HG02763 (cell line): ENCODE measurements around the gene SIAH1.
"Not testable (repeated sequence)": the region's sequence is repeated elsewhere in the genome, so short reads cannot be mapped to it uniquely, and the experiment has no call there.

Experiments used
- ATAC-seq: cut with Tn5 transposase; IDR thresholded peaks from one replicate; pipeline ENCODE4 v1.9.1; 2021; ENCODE audit warnings: mild to moderate bottlenecking, moderate library complexity; ENCODE audit not compliant: unreplicated experiment

The SIAH1 gene

DNA sequence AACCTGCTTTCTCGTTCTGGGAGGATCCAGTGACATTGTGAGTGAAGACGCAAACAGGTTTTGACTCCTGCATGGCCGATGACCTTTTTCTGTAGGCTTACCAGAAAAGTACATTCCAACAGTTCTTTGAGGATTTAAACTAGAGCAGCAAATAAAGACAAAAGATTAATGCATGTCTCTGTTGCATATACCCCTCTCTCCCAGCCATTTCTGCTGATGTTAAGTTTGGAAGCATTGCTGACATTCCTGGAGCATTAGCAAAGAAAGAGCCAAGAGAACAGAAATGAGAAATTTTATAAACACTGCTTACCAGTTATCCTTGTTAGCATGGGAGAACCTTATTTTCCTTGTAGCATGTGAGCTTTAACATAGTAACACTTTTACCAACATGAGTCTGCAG lies 49.3 kb downstream of the SIAH1 start:
- no peak for ATAC-seq

DNA sequence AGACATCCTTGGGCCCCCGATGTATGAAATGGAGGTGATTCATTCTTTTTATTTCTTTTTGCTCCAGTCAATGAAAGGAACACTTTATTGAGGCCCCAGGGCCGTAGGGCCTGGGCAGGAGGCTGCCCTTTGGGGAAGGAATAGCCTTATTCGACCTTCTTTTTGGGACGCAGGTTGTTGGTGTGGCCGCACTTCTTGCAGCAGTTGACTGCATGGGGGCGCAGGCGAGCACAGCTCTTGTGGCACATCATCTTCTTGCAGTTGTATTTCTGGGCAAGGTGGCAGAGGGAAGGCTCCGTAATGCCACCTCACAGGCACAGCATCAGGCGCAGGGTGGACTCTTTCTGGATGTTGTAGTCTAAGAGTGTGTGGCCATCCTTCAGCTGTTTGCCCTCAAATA lies 50.9 kb downstream of the SIAH1 start:
- no peak for ATAC-seq

DNA sequence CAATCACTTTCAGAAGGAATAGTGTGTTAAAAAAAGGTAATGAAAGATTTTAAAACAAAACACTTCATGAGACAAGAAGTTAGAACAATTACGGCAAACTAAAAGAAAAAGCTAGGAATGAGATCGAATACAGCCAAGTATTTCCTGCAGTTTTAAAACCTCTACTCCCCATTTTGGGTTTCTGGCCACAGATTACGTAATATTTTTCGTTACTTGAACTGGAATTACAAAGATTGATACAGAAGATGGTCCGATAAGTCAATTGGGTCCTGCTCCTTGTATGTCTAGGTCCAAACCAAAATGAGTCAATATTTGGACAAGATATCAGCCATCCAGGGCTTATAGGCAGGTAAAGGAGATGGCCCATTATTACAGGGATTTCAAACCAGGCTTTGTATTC lies 52.2 kb downstream of the SIAH1 start:
- no peak for ATAC-seq

DNA sequence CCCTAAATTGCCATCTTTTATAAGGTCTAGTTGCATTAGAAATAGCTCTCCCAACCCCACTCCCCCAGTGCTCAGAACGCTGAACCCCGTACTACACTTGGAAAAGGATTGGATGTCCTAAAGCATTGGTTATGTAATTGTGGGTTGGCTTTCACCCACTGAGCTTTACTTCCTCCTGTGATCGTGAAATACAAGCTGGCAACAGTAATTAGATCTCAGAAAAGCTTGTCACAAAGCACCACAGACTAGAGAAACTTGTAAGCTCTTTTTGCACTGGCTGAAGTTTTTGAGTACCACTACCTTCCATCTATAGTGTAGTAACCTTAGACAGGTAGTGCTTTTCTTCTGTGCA lies 54.4 kb downstream of the SIAH1 start:
- ATAC-seq: no peak

DNA sequence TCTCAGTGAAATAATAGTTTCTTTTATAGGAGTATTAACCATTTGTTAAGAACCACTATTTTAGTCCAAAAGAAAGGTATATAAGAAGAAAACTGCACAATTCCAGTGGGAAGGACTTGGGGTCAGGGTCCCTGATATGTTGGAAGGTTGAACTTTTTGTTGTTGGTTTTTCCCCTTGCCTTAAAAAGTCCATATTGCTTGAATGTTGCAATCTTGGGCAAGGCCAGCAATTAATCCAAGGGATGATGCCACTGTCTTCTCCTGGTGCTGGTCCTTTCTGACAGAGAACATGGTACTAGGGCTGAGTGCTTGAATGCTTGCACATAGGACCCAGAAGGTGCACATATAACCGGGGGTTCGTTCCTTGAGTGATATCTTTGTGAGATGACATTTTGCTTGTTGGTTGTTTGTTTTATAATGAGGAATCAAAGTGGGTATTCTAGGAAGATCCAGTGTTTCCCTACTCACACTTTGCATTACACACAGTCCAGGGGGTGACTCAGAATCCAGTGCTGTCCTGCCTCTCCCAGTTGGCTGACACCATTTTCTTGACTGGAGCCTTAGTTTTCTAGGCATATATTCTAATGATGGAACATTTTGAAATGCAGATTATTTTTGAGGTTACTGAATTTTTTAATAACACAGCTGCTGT lies 54.9 kb downstream of the SIAH1 start:
- ATAC-seq: no peak

DNA sequence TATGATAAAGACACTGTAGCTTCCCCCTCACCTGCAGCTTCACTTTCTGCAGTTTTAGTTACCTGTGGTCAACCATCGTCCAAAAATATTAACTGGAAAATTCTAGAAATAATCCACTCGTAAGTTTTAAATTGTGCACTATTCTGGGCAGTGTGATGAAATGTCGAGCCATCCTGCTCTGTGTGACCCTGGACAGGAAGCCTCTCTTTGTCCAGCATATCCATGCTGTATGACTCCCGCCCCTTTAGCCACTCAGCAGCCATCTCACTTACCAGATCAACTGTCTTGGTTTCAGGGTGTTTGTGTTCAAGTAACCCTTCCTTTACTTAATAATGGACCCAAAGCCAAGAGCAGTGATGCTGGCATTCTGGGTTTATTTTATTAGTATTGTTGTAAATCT lies 56.1 kb downstream of the SIAH1 start:
- no peak for ATAC-seq

DNA sequence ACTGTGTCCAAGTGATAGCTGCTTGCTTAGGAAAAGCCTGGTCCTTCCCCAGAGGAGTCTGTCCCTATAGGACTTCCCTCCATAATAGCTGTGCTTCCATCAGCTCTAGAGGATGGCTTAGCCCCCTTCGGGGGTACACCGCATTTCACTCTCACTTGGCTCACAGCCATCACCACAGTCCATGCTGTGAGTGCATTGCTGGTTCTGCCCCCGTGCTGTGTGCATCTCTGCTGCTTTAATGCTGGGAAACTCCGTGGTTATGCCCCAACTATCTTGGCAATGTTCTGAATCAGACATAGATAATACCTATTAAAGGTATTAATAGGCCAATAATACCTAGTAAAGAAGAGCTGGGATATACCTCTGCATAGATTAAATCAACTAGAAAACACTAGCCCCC lies 58.3 kb downstream of the SIAH1 start:
- no peak for ATAC-seq

DNA sequence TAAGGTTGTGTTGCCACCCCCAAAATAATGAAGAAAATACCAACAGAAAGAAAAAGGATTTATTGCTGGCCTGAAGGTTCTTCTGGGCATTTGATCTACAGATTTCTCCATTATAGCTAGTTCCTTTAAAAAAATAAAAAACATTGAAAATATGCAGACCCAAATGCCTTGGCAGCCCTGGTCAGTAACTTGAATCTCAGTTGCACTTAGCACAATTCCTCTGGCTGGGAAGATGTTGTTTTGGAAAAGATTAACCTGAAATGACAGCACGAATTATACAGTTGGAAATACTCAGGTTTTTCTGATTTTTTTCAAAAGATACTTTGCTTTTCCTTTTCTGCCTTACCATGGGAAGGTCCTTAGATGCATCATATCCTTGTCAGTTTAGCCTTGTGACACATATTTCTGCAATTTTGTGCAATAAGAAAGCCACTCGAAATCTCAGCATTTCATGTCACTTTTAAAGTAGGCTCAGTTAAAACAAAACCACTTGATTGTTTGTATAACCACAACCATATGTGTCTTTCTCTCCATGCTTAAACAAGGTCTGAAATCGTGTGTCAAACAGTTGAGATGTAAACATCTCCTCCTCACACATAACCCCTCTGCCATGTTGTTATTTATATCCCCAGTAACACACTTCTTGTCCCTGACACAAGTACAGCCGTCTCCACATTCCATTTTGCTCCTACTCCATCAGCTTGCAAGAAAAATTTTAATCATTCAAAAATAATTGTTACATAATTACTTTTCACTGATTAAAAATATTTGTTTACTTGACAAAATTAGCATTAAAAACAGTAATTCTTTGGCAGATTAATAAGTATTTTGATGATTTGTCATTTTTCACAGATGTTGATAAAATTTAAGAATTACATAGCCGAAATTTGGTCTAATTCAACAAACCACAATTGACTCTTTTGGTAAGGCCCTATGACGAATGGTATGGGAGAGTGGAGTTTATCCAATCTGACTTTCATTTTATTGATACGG lies 61.1 kb downstream of the SIAH1 start:
- no peak for ATAC-seq

DNA sequence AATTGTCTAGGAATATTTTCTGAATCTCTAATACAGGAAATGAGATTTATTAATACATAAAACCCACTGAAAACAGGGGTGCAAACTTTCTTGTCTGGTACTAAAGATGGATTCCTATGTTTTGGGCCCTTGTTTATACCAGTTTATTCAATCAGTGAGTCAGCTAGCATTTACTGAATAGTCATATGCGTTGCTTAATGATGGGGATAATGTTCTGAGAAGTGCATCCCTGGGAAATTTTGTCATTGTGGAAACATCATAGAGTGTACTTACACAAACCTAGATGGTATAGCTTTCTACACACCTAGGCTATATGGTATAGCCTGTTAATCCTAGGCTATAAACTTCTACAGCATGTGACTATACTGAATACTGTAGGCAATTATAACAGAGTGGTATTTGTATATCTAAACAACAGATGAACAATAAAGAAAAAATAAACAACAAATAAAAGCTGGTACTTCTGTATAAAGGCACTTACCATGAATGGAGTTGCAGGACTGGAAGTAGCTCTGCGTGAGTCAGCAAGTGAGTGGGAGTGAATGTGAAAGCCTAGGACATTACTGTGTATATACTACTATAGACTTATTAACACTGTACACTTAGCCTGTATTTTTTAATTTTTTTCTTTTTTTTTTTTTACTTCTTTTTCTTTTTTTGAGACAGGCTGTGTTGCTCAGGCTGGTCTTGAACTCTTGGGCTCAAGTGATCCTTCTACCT lies 63.7 kb downstream of the SIAH1 start:
- ATAC-seq: no peak

DNA sequence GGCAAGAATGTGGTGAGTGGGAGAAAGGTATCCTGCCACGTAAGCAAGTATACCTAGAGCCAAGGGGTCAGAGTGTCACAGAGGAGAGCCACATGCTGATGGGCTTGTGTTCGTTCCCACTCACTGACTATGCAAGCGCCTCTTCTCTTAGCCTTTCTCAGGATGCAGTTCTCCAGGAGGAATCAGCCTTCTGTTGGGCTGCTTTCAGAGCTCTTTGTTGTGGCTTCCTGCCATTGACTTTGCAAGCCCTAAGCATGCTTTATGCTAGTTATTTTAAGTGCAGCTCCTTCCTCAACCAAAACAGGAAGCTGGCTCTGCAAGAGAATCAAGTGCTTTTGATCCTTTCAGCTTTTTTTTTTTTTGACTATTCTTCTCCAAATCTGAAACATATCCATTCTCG lies 66.6 kb downstream of the SIAH1 start:
- ATAC-seq: no peak

DNA sequence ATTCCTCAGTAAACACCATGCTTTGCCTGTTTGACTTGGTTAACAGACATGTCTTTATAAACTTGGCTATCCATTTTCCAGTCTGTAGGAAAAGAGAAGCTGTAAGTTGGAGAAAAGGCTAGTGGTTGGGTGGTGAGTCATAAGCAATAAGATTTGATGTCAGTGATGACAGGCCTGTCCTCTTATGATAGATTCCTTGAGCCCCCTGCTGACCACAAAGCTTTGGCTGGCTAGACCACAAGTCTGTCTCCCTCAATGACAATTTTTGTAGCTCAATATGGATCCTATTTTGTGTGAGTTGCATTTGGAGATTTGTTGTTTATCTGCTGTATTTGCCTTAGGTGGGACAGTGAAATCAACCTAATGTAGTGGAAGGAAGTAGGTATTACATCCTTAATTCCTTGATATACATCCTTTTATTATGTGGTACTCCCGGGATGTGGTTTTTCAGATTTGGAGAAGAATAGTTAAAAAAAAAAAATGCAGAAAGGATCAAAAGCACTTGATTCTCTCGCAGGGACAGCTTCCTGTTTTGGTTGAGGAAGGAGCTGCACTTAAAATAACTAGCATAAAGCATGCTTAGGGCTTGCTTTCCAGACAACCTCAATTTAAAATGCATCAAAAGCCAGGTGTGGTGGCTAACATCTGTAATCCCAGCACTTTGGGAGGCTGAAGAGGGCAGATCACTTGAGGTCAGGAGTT lies 67.4 kb downstream of the SIAH1 start:
- ATAC-seq: no peak

DNA sequence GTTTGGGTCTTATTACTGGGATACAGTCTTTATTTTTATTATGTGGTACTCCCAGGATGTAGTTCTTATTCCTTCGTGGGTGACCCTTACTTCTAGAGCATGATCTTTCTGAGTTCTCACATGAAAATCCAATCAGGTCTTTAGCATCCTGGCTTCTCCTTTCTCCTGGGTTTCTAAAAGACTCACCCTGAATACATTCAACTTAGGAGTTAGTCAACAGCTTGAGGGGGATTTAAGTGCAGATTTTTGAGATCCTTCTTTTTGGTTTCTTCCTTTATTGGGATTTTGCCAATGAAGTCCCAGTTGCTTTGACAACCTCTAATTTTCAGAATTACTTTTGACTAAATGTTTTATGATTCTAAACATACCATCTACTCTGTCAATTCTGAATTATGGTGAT lies 68.2 kb downstream of the SIAH1 start:
- no peak for ATAC-seq

DNA sequence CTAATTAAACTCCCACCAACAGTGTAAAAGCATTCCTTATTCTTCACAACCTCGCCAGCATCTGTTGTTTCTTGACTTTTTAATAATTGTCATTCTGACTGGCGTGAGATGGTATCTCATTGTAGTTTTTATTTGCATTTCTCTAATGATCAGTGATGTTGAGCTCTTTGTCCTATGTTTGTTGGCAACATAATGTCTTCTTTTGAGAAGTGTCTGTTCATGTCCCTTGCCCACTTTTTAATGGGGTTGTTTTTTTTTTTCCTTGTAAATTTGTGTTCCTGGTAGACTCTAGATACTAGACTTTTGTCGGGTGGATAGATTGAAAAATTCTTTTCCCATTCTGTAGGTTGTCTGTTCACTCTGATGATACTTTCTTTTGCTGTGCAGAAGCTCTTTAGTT lies 71.3 kb downstream of the SIAH1 start:
- ATAC-seq: not testable (repeated sequence)

DNA sequence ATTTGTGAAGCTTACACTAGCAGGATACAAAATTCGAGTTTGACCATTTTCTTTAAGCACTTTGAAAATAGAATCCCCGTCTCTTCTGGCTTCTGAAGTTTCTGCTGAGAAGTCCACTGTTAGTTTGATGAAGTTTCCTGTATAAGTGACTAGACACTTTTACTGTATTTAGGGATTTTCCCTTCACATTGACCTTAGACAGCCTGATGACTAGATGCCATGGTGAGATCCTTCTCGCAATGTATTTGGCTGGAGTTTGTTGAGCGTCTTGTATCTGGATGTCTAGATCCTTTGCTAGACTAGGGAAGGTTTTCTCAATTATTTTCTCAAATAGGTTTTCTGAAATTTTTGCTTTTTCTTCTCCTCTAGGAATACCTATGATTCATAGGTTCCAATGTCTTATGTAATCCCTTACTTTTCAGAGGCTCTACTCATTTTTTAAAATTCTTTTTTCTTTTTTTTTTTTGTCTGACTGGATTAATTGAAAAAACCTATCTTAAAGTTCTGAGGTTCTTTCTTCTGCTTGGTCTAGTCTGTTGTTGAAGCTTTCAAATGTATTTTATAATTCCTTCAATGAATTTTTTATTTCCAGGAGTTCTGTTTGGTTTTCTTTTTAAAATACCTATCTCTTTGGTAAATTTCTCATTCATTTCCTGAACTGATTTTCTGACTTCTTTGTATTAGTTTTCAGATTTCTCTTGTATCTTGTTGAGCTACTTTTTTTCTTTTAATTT lies 74.1 kb downstream of the SIAH1 start:
- ATAC-seq: no peak
